HCT116 (cell line): ENCODE data around the gene SMC2. TPM values are rescaled to one million over a fixed set of nuclear protein-coding genes. Genes with fewer than 3 reads are reported as not detected.
A peak's percentile ranks its signal among the peaks of the same experiment; 100 is the strongest.

Experiments used
- ATAC-seq: fragments of 200-7000 bp; cut with Tn5 transposase; 2 replicates; pipeline ENCODE4 v1.9.1; 2020; ENCODE audit warnings: mild to moderate bottlenecking, moderate library complexity
- BruUV-seq: library from RNA; stranded (reverse); fragments of 400-500 nt; replicated peaks from 2 replicates; lab custom pipeline; 2021; lab: Mats Ljungman, UMichigan
- CTCF ChIA-PET: fragments of 300-600 bp; sonication (Branson Sonifier 250); formaldehyde crosslinking; loops from one replicate; lab custom pipeline; 2021; ENCODE audit warnings: antibody characterized with exemption; lab: Charles Lee
- POLR2A ChIA-PET: fragments of 300-600, 350-600 bp; sonication (Branson Sonifier 250); formaldehyde crosslinking; loops from one replicate; lab custom pipeline; 2021; ENCODE audit warnings: antibody characterized with exemption; lab: Charles Lee
- RAD21 ChIA-PET, 2 experiments: fragments of 300-600 bp; sonication (Branson Sonifier 250); formaldehyde crosslinking; loops; one replicate each; lab custom pipeline; 2023; ENCODE audit warnings: low total read pairs in 2 of 2; ENCODE audit not compliant: uncharacterized antibody in 2 of 2, unreplicated experiment in 2 of 2, low non-redundant PET in 1 of 2; lab: Charles Lee
- DNase-seq: peaks from one replicate; pipeline ENCODE4 v3.0.0-alpha.2; 2010; ENCODE audit warnings: low read depth, low spot score
- H2AFZ ChIP-seq: fragments of 200-600 bp; shearing (Covaris generic), sonication (generic); 2 replicates; pipeline ENCODE4 v1.6.1; 2017; ENCODE audit warnings: low read depth, mixed run types, mixed read lengths, antibody characterized with exemption, low read length; ENCODE audit not compliant: poor library complexity, severe bottlenecking
- H3K27ac ChIP-seq: 2 replicates; pipeline ENCODE4 v1.5.1; 2012; ENCODE audit warnings: low read depth, low read length
- H3K27me3 ChIP-seq: fragments of 200-600 bp; sonication (generic); 2 replicates; pipeline ENCODE4 v1.6.1; 2016; ENCODE audit warnings: mixed run types, low read length, mixed read lengths; ENCODE audit not compliant: insufficient read depth
- H3K36me3 ChIP-seq, 2 experiments: fragments of 200-500 bp in 1 of 2; fragments of 200-600 bp in 1 of 2; sonication (Bioruptor generic) in 1 of 2; sonication (generic) in 1 of 2; 2 replicates each; pipeline versions ENCODE4 v1.5.1 to v1.6.1; 2014 to 2016; ENCODE audit warnings: low read length in 2 of 2, inconsistent platforms in 1 of 2, mixed read lengths in 1 of 2, mixed run types in 1 of 2; ENCODE audit not compliant: insufficient read depth in 2 of 2, control insufficient read depth in 1 of 2
- H3K4me1 ChIP-seq, 2 experiments: fragments of 200-600 bp in 1 of 2; sonication (generic) in 1 of 2; 2 replicates each; pipeline versions ENCODE4 v1.5.1 to v1.6.1; 2012 to 2017; ENCODE audit warnings: low read length in 2 of 2, inconsistent platforms in 1 of 2, mild to moderate bottlenecking in 1 of 2, mixed read lengths in 1 of 2, mixed run types in 1 of 2, moderate library complexity in 1 of 2; ENCODE audit not compliant: insufficient read depth in 2 of 2, control insufficient read depth in 1 of 2
- H3K4me2 ChIP-seq: fragments of 200-600 bp; sonication (generic); 2 replicates; pipeline ENCODE4 v1.6.1; 2017; ENCODE audit warnings: mixed run types, low read length, mixed read lengths
- H3K4me3 ChIP-seq, 2 experiments: fragments of 200-600 bp in 1 of 2; sonication (generic) in 1 of 2; replicated peaks in 1 of 2; 2 replicates each; pipeline ENCODE4 v1.5.1; 2011 to 2016; ENCODE audit warnings: low read length in 2 of 2, control low read depth in 1 of 2, low read depth in 1 of 2, mild to moderate bottlenecking in 1 of 2, mixed read lengths in 1 of 2, mixed run types in 1 of 2
- H3K79me2 ChIP-seq: fragments of 200-600 bp; sonication (generic); 2 replicates; pipeline ENCODE4 v1.6.1; 2017; ENCODE audit warnings: mild to moderate bottlenecking, mixed run types, low read length, moderate library complexity, mixed read lengths; ENCODE audit not compliant: insufficient read depth
- H3K9ac ChIP-seq: fragments of 200-600 bp; sonication (generic); 2 replicates; pipeline ENCODE4 v1.6.1; 2016; ENCODE audit warnings: low read length, mixed read lengths
- H3K9me2 ChIP-seq: fragments of 200-600 bp; sonication (generic), shearing (Covaris generic); 2 replicates; pipeline ENCODE4 v1.6.1; 2017; ENCODE audit warnings: mixed run types, mild to moderate bottlenecking, moderate library complexity; ENCODE audit not compliant: insufficient read depth
- H3K9me3 ChIP-seq, 2 experiments: fragments of 200-500 bp in 1 of 2; fragments of 200-600 bp in 1 of 2; sonication (Bioruptor generic) in 1 of 2; sonication (generic) in 1 of 2; 2 replicates each; pipeline ENCODE4 v1.6.1; 2014 to 2017; ENCODE audit warnings: low read length in 2 of 2, mixed read lengths in 2 of 2, inconsistent platforms in 1 of 2, low read depth in 1 of 2, mild to moderate bottlenecking in 1 of 2, mixed run types in 1 of 2, moderate library complexity in 1 of 2; ENCODE audit not compliant: control insufficient read depth in 1 of 2, insufficient read depth in 1 of 2
- H4K20me1 ChIP-seq: fragments of 200-600 bp; sonication (generic), shearing (Covaris generic); 2 replicates; pipeline ENCODE4 v1.6.1; 2017; ENCODE audit warnings: mixed run types, mild to moderate bottlenecking, moderate library complexity; ENCODE audit not compliant: insufficient read depth
- CEBPB ChIP-seq: IDR thresholded peaks from 2 replicates; pipeline ENCODE4 v1.6.1; 2012; ENCODE audit warnings: low read depth
- ELF1 ChIP-seq: IDR thresholded peaks from 2 replicates; pipeline ENCODE4 v1.6.1; 2012; ENCODE audit warnings: low read depth, borderline replicate concordance
- POLR2AphosphoS5 ChIP-seq: IDR thresholded peaks from 2 replicates; pipeline ENCODE4 v1.6.1; 2011; ENCODE audit warnings: mild to moderate bottlenecking, low read depth, low read length, moderate library complexity
- SIN3A ChIP-seq: IDR thresholded peaks from 2 replicates; pipeline ENCODE4 v1.6.1; 2012; ENCODE audit warnings: low read depth
- SRF ChIP-seq: IDR thresholded peaks from 2 replicates; pipeline ENCODE4 v1.6.1; 2012; ENCODE audit warnings: low read depth
- YY1 ChIP-seq: IDR thresholded peaks from 2 replicates; pipeline ENCODE4 v1.6.1; 2011; ENCODE audit warnings: low read length, low read depth, moderate library complexity, mild to moderate bottlenecking; ENCODE audit not compliant: insufficient replicate concordance; ENCODE audit errors: extremely low read depth
- intact Hi-C: fragments of 100-400 bp; cut with micrococcal nuclease; formaldehyde crosslinking; loops from 2 replicates; pipeline ENCODE4 v1.10.0; 2022
- total RNA-seq: library from RNA; stranded (reverse); gene quantifications from one replicate; pipeline ENCODE4 v1.2.1, GENCODE V29; 2021; ENCODE audit not compliant: unreplicated experiment
- TF ChIP-seq, protein P1 (sequence below): IDR thresholded peaks from 2 replicates; pipeline ENCODE4 v1.6.1; 2012
- TF ChIP-seq, protein P2 (sequence below), 3 experiments: fragments of 200-600 bp in 1 of 3; sonication (generic) in 1 of 3; IDR thresholded peaks in 2 of 3; conservative IDR thresholded peaks in 1 of 3; 2 replicates each; pipeline ENCODE4 v1.5.1; 2012 to 2017; ENCODE audit warnings: low read depth in 2 of 3, low read length in 2 of 3, antibody characterized with exemption in 1 of 3, borderline replicate concordance in 1 of 3, control low read depth in 1 of 3, mild to moderate bottlenecking in 1 of 3, mixed read lengths in 1 of 3, mixed run types in 1 of 3, moderate library complexity in 1 of 3; ENCODE audit not compliant: insufficient read depth in 1 of 3
- TF ChIP-seq, protein P3 (sequence below): IDR thresholded peaks from 2 replicates; pipeline ENCODE4 v1.6.1; 2012

The SMC2 gene
- total RNA-seq, 1 experiment from 2014 or later = 20.5 TPM

DNA sequence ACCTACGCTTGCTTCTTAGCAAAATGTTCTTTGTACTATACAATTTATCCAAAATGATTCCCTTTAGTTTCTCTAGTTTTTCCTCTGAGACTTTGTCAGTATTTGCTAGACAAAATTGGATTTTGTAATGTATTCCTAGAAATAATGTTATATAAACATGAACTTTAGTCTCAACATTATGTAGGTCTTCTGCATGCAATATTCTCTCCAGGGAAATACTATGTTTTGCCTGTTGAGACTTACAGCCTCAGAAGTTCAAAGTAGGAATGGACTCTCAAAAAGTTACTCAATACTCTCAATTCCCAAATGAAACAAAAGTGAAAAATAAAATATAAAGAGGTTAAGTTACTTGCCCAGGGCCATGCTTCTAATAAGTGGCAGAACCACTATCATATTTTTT lies 24.8 kb upstream of the SMC2 start:
- no peaks in the 10 kb centered on the region for H3K9me3 ChIP-seq
- peaks cover 7% of the 10 kb centered on the region; the same call in 1 of the 2 replicates for H3K27me3 ChIP-seq
- H3K36me3 ChIP-seq = no peaks in the 10 kb centered on the region
- no peak for DNase-seq
- no peak overlapping the region for H3K4me2 ChIP-seq
- no peak for ATAC-seq
- H4K20me1 ChIP-seq = no peaks in the 10 kb centered on the region
- no peaks in the 10 kb centered on the region for H3K79me2 ChIP-seq
- no peak for TF ChIP-seq SIN3A
- TF ChIP-seq POLR2AphosphoS5 = no peak
- CTCF ChIA-PET = no interaction called here
- H3K9me2 ChIP-seq = no peaks in the 10 kb centered on the region
- H2AFZ ChIP-seq = no peak overlapping the region
- POLR2A ChIA-PET = no interaction called here
- no peak overlapping the region for H3K4me3 ChIP-seq
- no peaks in the 10 kb centered on the region for H3K4me1 ChIP-seq
- H3K27ac ChIP-seq = no peak overlapping the region
- no peak overlapping the region for H3K9ac ChIP-seq
- no TSS peak for BruUV-seq
- intact Hi-C loops = no loop called here
- RAD21 ChIA-PET = no interaction called here

DNA sequence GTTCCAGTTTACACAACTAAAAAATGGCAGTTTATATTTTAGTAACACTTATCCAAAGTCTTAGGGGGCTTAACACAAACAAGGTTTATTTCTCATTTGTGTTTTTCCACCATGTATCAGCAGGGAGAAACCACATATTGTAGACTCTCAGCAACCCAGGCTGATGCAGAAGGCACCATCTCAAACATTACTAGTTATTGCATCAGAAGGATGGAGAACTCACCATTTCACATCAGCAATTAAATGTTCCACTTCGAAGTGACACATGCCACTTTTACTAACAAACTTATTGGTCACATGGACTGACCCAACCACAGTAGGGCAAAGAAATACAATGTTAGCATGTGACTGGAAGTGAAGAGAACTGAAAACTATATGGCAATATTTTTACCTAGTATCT lies 22.5 kb upstream of the SMC2 start:
- H3K4me3 ChIP-seq = no peak overlapping the region
- intact Hi-C loops = no loop called here
- BruUV-seq = no TSS peak
- H3K9me3 ChIP-seq = no peaks in the 10 kb centered on the region
- H2AFZ ChIP-seq = no peak overlapping the region
- H3K79me2 ChIP-seq = no peaks in the 10 kb centered on the region
- no peaks in the 10 kb centered on the region for H3K9me2 ChIP-seq
- H3K4me1 ChIP-seq = no peaks in the 10 kb centered on the region
- ChIA-PET POLR2A (no interaction called here), RAD21 (no interaction called here), CTCF (no interaction called here)
- peaks cover 7% of the 10 kb centered on the region; the same call in 1 of the 2 replicates for H3K27me3 ChIP-seq
- TF ChIP-seq, protein P1, sequence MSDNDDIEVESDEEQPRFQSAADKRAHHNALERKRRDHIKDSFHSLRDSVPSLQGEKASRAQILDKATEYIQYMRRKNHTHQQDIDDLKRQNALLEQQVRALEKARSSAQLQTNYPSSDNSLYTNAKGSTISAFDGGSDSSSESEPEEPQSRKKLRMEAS = no peak
- TF ChIP-seq, protein P2, sequence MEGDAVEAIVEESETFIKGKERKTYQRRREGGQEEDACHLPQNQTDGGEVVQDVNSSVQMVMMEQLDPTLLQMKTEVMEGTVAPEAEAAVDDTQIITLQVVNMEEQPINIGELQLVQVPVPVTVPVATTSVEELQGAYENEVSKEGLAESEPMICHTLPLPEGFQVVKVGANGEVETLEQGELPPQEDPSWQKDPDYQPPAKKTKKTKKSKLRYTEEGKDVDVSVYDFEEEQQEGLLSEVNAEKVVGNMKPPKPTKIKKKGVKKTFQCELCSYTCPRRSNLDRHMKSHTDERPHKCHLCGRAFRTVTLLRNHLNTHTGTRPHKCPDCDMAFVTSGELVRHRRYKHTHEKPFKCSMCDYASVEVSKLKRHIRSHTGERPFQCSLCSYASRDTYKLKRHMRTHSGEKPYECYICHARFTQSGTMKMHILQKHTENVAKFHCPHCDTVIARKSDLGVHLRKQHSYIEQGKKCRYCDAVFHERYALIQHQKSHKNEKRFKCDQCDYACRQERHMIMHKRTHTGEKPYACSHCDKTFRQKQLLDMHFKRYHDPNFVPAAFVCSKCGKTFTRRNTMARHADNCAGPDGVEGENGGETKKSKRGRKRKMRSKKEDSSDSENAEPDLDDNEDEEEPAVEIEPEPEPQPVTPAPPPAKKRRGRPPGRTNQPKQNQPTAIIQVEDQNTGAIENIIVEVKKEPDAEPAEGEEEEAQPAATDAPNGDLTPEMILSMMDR (IDR thresholded peaks at IDR 0.05 in 2 of 3, conservative IDR thresholded peaks at IDR 0.05 in 1 of 3; ENCODE audit: borderline replicate concordance in 1 of 3, insufficient read depth in 1 of 3, low read depth in 2 of 3, low read length in 2 of 3) = no peak
- no peak for TF ChIP-seq YY1
- TF ChIP-seq, protein P3, sequence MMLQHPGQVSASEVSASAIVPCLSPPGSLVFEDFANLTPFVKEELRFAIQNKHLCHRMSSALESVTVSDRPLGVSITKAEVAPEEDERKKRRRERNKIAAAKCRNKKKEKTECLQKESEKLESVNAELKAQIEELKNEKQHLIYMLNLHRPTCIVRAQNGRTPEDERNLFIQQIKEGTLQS = no peak
- TF ChIP-seq CEBPB = 0 out of 2 replicates have a peak, but pooled peaks have one; percentile 27
- no peak for TF ChIP-seq ELF1
- TF ChIP-seq POLR2AphosphoS5 = no peak
- TF ChIP-seq SRF = no peak
- H4K20me1 ChIP-seq = no peaks in the 10 kb centered on the region
- H3K9ac ChIP-seq = no peak overlapping the region
- DNase-seq (no peak), ATAC-seq (no peak)
- no peaks in the 10 kb centered on the region for H3K36me3 ChIP-seq
- no peak overlapping the region for H3K4me2 ChIP-seq
- no peak overlapping the region for H3K27ac ChIP-seq
